ENCODE results near the gene PIGH.
"Not testable (repeated sequence)": the region's sequence is repeated elsewhere in the genome, so short reads cannot be mapped to it uniquely, and the experiment has no call there.

PIGH gene, protein sequence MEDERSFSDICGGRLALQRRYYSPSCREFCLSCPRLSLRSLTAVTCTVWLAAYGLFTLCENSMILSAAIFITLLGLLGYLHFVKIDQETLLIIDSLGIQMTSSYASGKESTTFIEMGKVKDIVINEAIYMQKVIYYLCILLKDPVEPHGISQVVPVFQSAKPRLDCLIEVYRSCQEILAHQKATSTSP

DNA sequence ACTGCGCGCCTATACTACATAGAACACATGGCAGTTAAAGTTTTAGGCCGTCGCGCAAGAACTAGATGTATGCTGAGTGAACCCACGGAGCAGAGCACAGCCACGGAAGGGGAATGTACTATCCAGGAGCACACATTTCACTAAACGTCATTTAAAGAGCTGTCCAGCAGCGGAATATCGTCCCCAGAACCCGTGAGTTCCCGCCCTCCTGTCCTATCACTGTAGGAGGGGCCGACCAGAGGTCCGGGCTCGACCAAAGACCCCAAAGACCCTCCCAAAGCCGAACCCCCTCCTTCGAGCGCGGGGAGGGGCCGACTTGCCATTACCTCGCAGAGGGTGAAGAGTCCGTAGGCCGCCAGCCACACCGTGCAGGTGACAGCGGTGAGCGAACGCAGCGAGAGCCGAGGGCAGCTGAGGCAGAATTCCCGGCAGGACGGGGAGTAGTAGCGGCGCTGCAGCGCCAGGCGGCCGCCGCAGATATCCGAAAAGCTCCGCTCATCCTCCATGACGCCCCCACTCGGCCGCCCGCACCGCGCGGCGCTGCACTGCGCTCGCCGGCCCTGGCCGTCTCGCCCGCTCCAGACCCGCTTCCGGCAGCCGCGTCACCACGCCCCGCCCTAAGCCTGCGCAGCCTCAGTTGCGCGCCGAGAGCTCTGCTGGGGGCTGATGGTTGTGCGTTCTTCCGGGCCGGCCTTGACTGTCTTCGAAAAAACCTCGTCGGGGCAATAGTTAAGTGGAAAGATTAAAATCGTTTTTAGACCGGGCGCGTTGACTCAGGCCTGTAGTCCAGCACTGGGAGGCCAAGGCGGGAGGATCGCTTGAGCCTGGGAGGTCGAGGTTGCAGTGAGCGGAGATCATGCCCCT, at the start of gene PIGH:
TSS of gene PIGH (minus strand) at position 571 of the 864 bp plus-strand sequence. CDS start at position 506, 65 bp downstream.
- DNase-seq = peak; percentile 98

DNA sequence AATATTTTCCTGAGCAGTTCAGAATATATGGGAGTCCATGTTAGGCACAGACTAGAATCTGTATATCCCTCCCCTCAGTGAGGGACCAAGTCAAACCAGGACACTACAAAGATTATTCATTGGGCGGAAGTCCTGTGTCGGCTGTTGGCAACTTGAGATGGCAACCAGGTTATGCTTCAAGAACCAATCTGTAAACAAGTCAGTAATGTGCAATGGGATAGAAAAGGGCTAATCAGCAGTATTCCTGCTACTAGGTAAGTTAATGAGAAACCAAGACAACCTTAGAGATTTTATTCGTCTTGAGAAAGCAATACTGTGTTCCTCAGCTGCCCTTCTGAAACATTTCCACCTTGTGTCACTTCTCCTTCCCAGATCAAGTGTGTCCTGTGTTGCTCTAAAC, 46.1 kb upstream of the PIGH start:
- DNase-seq = no peak

DNA sequence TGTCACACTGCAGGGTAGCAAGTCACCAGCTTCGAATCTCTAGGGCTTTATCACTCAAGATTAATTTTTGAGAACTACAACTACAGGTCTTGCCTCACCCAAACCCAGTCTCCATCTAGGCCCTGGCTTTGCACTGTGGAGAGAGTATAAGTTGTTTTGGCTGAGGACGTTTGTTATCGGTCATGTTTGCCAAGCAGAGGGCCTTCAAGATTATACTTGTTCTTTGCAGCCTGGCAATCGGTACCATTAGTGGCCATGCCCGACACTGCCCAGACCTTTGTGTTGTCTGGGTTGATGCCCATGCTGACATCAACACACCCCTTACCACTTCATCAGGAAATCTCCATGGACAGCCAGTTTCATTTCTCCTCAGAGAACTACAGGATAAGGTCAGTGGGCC, 45.3 kb upstream of the PIGH start:
- no peak for DNase-seq

DNA sequence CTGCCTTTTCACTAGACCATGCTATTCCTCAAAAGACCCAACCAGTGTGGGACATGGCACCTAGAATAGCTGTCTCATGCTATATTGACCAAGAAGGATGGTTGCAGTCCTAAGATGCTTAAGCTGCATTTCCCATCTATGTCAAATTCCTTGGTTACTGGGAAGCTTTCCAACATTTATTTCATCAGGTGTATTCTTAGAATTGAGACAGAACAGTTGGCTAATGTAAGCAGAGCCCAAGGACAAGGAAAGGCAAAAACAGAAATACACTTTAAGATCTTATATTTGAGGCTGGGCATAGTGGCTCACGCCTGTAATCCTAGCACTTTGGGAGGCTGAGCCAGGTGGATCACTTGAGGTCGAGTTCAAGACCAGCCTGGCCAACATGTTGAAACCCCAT, 44.4 kb upstream of the PIGH start:
- DNase-seq = no peak

DNA sequence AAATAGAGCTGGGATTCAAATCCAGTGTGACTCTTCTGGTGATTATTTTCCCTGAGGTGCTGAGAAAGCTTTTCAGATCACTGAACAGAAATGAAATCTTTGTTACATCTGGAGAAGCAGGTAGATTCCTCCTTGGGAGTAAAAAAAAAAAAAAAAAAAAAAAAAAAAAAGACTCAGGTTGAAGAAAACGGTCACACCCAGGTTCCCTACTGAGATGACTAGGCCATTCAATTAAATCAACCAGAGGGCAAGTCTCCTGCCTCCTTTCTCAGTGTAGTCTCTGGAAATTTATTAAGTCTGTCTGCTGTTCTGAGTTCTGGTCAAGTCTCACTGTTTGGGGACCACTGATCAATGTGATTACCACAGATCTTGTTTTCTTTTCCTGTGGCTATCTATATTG, 43.6 kb upstream of the PIGH start:
- no peak for DNase-seq

DNA sequence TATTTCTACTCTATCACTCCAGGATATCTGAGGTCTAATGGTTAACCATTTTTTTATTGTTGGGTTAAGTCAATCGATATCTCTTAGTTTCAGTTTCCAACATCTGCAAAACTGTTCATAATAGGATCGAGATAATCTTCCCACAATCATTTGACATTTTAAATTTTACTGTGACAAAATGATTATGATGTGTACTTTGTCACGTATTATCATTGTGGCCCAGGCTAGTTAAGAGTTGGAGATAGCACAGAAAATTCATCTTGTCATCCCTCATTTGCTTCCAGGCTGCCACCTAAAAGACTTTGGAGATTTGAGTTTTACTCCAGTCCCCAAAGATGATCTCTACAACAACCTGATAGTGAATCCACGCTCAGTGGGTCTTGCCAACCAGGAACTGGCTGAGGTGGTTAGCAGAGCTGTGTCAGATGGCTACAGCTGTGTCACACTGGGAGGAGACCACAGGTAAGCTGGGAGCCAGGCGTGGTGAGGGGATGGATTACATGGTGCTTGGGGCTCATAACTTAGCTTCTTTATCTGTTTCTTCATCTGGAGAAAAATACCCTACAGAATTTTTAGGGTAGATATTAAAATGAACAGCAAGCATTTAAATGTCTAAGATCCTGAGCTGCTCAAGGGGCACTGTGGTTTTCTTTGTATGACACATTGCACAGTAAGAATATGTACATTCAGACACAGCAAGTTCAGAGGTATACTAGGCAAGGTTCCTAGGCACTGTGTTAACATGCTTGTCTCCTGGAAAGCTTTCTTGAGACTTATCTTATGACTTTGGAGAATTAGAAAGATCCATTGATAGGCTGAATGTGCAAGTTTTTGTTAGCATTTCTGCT, 42.1 kb upstream of the PIGH start:
- DNase-seq = peak; percentile 35 to 44

DNA sequence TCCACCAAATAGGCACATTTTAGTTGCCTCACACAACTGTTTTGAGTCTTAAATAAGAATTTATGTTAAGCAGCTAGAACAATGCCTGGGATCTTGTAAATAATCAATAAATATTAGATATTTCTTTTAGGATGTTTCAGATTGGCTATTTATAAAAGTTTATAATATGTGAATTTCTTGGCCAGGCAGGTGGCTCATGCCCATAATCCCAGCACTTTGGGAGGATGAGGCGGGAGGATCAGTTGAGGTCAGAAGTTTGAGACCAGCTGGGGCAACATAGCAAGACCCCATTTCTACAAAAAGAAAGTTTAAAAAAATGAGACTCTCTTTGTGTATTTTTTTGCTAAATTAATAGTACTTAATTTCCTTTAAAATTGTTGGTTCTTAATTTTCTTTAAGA, 41.4 kb upstream of the PIGH start:
- DNase-seq = no peak

DNA sequence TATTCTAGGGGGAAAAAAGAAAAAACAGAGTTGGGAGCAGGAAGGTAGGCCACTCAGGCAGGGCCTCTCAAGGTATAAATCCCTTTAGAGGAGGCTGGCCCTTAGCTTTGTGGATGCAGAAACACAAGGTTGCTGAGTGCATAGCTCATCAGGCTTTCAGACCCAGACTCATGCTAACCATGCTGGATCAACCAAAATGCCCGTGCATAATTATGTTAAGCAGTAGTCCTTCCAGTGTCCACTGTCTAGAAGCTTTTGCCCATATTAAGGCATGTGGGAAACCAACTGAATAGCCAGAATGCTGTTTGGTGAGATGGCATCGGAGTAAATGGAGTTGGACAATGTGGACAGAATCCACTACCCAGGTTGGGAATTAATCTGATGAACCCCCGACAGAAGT, 38.6 kb upstream of the PIGH start:
- DNase-seq = no peak

DNA sequence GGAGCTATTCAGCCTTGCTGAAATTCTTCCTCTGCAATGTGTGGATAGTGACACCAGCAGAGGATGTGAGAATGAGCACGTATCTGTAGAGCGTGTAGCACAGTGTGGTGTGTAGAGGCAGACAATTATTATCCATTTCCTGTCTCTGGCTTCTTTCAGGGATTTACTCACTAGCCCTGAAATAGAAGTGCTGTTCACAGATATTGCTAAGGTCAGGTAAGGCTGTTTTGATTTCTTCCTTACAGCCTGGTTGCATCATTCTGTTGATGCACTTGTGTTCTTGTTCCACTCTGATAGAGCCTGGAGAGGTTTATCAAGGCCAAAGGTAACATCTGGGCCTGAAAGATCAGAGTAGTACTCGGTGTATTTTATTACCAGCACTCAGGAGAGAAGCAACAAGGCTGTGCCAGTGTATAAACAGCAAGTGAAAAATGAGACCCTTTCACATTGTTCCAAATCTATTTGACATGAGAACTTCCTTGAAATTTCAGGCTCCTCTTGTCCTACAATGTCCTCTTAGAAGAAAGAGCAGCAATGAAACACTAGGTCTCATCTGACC, 36.4 kb upstream of the PIGH start:
- no peak for DNase-seq

DNA sequence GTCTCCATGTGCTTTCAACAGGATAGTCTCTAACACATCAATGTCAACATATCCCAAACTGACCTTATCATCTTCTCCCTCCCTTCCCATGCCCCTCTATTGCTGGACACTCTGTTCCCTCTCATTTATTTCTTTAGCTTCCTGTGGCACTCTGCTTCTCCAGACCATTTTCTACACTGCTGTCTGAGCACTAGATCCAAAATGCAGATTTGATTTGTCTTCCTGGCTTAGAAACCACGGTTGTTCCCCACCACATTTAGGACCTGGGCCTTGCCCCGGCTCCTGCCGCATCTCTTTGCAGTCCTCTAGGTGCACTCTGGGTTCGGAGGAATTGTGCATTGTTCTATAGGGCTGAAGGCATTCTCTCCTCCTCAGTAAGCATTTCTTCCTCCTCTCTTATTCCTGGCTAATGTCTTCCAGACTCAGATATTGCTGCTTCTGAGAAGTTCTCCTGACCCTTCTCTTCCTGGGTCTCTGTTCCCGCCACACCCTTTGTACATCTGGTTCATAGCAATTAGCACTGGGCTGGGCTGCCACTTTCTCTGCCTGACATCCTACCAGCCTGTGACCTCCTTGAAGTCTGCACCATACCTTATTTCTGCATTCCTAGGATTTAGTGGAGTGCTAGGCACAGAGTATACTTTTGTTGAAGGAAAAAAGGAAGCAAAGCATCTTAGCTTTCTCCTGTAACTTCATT, 33.5 kb upstream of the PIGH start:
- no peak for DNase-seq

DNA sequence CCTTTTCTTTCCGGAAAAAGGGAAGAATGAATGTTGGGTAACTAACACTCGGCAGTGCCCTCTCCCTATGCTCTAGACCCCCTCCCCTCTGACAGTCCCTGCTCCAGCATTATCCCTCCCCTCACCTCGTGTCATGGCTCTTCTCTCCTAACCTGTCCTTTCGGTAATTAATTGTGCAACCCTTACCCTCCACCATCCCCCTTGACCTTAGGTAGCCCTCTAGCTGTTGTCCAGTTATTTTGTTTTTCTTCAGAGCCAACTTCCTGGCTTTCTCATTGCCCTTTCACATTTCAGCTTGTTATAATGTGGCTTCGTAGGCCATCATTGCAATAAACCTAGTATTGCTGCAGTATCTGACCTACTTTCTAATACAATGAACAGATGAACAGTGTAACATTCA, 30.9 kb upstream of the PIGH start:
- DNase-seq = no peak

DNA sequence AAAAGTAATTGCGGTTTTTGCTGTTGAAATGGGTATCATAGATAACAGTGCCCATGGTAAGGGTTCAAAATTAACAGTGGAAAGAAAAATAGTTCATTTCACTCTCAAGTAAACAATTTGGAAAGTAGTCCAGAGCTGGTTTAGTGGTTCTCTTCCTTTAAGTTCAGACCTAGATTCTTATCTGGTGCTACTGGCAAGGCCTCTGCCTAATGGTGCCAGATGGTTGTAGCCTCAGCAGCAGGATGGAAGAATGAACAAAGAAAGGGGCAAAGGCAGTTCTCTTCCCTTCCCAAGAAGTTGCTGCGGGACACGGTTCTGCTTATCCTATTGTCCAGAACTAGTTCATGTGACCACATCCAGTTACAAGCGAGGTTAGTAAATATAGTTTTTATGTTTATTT, 30.1 kb upstream of the PIGH start:
- no peak for DNase-seq

DNA sequence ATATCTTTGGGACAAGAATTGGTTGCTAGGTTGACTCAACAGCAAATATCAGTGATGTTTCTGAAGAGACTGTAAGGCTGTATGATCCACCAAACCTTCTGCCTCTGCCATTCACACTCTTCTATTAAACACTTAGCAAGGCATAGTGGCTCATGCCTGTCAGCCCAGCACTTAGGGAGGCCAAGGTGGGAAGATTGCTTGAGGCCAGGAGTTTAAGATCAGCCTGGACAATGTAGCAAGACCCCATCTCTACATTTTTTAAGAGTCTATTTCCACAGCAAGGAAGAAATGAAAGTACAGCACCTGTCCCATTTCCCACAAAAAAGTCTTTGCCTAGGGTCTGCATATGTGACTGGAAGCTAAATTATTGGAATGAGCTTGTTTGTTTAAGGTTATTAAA, 27.5 kb upstream of the PIGH start:
- no peak for DNase-seq

DNA sequence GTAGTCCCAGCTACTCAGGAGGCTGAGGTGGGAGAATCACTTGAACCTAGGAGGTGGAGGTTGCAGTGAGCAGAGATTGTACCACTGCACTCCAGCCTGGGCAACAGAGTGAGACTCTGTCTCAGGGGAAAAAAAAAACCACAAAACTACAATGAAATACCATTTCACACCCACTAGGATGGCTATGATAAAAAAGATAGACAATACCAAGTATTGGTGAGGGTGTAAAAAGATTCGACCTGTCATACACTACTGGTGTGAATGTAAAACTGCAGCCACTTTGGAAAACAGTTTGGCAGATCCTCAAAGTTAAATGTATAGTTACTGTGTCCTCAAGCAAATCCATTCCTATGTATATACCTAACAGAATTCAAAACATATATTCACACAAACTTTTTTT, 26.1 kb upstream of the PIGH start:
- not testable (repeated sequence) for DNase-seq

DNA sequence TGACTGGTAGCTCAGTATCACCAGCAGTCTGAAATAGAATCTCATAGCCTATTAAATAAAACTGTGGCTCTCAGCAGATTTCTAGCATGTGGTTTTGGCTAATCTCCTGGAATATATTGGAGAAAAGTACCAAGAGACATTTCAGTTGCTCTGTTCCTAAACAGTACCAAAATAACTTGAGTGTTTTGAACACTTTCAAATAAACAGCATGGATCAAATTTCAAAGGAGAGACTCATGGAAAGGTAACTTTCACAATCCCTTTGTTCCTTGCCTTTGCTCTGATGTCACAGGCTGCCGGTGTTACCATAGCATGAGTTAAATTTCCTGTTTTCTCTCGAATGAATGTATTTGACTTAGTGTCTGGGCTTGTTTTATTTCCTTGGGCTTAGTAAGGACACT, 23.0 kb upstream of the PIGH start:
- no peak for DNase-seq

DNA sequence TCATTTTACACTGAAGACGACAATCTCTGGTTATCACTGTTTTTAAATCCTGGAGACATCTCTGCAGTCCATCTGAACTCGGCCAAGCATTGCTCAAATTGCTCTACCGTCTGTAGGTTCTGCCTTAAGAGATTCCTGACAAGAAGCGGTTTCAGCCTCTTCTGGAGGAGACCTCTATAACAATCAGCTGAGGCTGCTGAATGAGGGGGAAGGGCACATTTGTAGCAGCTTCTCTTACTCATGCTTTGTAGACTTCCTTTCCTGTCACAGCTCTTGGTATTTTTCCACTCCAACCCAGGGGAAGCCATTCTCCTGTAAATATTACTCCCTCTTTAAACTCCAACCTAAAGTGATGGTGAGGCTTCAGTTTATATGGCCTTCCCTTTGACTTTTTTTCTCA, 22.6 kb upstream of the PIGH start:
- peak in 1 of 2 experiments; percentile 34 for DNase-seq

DNA sequence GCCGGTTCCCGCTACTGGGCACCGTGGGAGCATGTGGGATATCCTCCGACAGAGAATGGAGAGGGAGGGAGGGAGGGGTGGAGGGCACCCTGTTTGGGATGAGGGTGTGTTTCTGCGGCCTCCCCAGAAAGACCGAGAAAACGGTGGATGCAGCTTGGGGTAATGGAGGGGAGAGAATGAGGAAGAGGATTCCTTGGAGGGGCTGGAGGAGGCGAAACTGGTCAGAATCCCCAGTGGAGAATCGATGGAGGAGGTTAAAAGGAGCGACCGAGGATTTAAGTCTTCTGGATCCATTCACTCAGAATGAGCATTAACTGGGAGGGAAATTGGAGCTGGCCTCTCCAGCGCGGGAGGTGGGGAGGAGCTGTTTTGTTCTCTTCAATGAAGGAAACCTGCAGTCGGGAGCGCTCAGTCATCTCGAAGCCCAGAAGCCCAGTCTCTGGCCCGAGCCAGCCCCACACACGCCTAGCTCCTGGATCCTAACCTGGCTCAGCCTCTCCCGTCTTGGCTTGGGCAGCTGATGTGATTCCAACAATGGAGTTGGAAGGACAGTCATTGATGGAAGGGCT, 20.2 kb upstream of the PIGH start:
- peak in 1 of 2 experiments; percentile 32 for DNase-seq

DNA sequence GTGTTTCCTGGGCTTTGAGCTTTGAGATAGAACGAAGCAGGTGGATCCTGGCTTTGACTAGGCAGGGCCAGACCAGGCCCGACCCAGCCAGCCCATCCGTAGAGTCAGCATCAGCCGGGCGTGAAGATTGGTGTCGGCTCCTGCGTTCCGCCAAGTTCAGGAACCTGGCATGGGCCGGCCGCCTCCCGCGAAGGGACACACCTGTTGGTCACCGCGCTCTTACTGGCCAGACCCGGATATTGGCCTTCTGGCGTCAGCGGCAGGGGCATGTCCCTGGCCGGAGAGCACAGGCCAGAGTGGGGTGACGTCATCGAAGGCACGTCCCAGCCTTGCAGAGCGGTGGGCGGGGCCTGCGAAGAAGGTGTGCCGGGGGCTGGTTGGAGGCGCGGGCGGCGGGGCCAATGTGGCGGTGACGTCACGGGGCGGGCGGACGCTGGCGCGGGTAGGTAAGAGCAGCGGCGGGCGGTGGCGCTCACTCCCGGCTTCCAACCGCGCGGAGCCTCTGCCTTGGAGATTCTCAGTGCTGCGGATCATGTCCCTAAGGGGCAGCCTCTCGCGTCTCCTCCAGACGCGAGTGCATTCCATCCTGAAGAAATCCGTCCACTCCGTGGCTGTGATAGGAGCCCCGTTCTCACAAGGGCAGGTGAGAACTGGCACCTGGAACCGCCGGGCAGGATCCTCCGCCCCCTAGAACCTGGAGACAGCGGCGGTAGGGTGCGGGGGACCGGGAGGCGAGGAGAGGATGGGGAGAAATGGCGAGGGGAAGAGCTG, 19.6 kb upstream of the PIGH start, which contains the start of gene ARG2:
TSS of gene ARG2 (plus strand) at position 475 of the 771 bp plus-strand sequence. CDS start at position 533, 58 bp downstream.
- peak; percentile 96 to 98 for DNase-seq

DNA sequence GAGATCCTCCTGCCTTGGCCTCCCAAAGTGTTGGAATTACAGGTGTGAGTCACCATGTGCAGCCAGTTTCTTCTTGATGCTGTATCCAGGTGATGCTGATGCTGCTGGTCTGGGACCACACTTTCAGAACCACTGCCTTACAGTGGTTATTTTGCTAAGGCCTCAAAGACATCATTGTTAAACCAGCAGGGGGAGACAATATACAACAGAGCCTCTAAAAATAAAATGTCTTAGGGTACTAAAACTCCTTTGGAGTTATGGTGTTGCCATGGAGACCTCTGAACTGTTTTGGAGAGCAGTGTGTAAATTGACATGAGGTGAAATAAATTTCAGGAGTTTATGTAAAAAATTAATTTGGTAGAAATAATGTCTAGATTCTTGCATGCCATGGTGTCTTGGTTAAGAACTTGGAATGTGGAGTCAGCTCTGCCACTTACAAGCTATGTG, 18.6 kb upstream of the PIGH start:
- peak; percentile 25 to 33 for DNase-seq

DNA sequence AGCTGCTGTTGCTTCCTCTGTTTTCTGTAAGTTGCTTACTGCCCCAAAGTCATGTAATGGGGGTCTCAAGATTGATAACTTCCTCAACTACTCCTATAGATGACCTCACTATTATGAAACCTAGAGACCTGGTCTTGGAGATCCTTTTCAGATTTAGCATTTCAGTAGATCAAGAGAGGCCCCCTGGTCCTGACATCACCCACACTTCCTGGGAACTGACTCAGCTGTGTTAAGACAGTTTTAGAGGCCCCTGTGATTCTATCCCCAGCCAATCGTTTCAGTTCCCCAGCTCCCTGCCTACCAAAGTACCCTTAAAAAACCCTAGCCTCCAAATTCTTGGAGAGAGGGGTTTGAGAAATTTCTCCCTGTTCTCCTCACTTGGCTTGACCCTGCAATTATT, 10.4 kb upstream of the PIGH start:
- no peak for DNase-seq

DNA sequence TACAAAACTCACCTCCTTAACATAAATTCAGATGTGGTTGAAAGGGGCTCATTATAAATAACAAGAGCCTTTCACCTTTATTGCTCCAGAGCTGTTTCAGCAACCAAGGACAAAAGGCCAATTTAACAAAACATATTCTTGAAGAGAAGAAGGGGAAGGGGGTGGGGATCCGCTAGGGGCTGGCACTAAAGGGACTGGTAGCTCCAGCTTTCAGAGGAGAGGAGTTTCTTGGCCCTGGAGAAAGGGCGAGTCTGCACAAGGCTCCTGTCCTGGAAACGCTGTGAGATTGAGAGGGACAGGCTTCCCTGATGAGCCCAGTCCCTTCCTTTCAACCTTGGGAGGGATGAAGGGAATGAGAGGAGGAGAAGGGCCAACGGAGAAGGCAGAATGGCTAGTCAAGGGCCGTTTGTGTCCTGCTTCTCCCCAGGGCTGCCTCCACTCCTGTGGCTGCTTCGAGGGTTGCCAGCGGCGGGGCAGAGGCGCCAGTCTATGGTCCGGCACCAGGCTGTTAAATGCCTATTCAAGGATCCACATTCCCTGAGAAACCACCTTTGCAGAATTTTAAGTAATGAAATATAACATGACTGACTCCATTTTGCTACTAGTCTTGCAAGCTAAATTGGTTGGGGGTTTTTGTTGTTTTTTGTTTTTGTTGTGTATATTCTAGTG, 9.7 kb upstream of the PIGH start:
- no peak for DNase-seq

All from activated T-cell treated with anti-CD3 and anti-CD28 coated beads, Interleukin-2, amount 50 U/mL, for 48 hours (primary cell).